HEK293 (cell line): ENCODE data around the gene PCMT1.

ENCODE experiments used
- CTCF ChIA-PET: fragments of 350-600 bp; formaldehyde crosslinking; extraction: SDS; loops from one replicate; lab custom pipeline; 2021; ENCODE audit warnings: antibody characterized with exemption; lab: Yijun Ruan, JAX
- POLR2A ChIA-PET: fragments of 300-600 bp; formaldehyde crosslinking; extraction: SDS; loops from one replicate; lab custom pipeline; 2020; ENCODE audit warnings: antibody characterized with exemption, inconsistent platforms; lab: Yijun Ruan, JAX
- H3K27ac ChIP-seq: fragments of 200-500 bp; sonication (Bioruptor generic); 2 replicates; pipeline ENCODE4 v1.5.1; 2014; ENCODE audit warnings: low read depth, low read length, control low read depth, inconsistent platforms; ENCODE audit errors: extremely low read depth
- H3K36me3 ChIP-seq, 2 experiments: fragments of 200-500 bp in 1 of 2; sonication (Bioruptor generic) in 1 of 2; 1 replicate in 1 of 2; 2 replicates in 1 of 2; pipeline ENCODE4 v1.5.1; 2014 to 2017; ENCODE audit warnings: inconsistent platforms in 2 of 2, low read length in 2 of 2; ENCODE audit not compliant: control insufficient read depth in 2 of 2, insufficient read depth in 1 of 2
- H3K4me1 ChIP-seq: fragments of 200-500 bp; sonication (Bioruptor generic); 2 replicates; pipeline ENCODE4 v1.5.1; 2014; ENCODE audit warnings: mild to moderate bottlenecking, low read length, inconsistent platforms; ENCODE audit not compliant: control insufficient read depth, insufficient read depth
- H3K4me3 ChIP-seq: 2 replicates; pipeline ENCODE4 v1.5.1; 2011; ENCODE audit warnings: low read depth, mild to moderate bottlenecking, control low read depth, low read length, moderate library complexity
- H3K9me3 ChIP-seq: fragments of 200-500 bp; sonication (Bioruptor generic); 2 replicates; pipeline ENCODE4 v1.5.1; 2014; ENCODE audit warnings: low read depth, low read length, inconsistent platforms; ENCODE audit not compliant: control insufficient read depth, insufficient read depth
- HOXC10 ChIP-seq: sonication (generic); formaldehyde crosslinking; IDR thresholded peaks from 2 replicates; pipeline ENCODE4 v1.8.1; 2023; ENCODE audit warnings: mild to moderate bottlenecking, missing genetic modification reagents
- KLF8 ChIP-seq: fragments of 450-650 bp; formaldehyde crosslinking; IDR thresholded peaks from 2 replicates; pipeline ENCODE4 v1.5.1; 2016; ENCODE audit warnings: missing biosample characterization, missing genetic modification characterization
- TRIM28 ChIP-seq: IDR thresholded peaks from 2 replicates; pipeline ENCODE4 v1.6.1; 2011; ENCODE audit warnings: low read length, control low read depth, borderline replicate concordance
- ZBTB48 ChIP-seq: fragments of 450-650 bp; formaldehyde crosslinking; IDR thresholded peaks from 2 replicates; pipeline ENCODE4 v1.5.1; 2016; ENCODE audit warnings: missing biosample characterization, missing genetic modification characterization
- ZFP41 ChIP-seq: fragments of 450-650 bp; formaldehyde crosslinking; IDR thresholded peaks from 2 replicates; pipeline ENCODE4 v1.5.1; 2016; ENCODE audit warnings: missing biosample characterization, missing genetic modification characterization, borderline replicate concordance
- ZNF10 ChIP-seq: fragments of 450-650 bp; formaldehyde crosslinking; IDR thresholded peaks from 2 replicates; pipeline ENCODE4 v1.5.1; 2017; ENCODE audit warnings: missing biosample characterization, missing genetic modification characterization
- ZNF169 ChIP-seq: fragments of 450-650 bp; formaldehyde crosslinking; IDR thresholded peaks from 2 replicates; pipeline ENCODE4 v1.5.1; 2016; ENCODE audit warnings: missing biosample characterization, missing genetic modification characterization
- ZNF23 ChIP-seq: fragments of 450-650 bp; formaldehyde crosslinking; IDR thresholded peaks from 2 replicates; pipeline ENCODE4 v1.5.1; 2016; ENCODE audit warnings: missing biosample characterization, missing genetic modification characterization, borderline replicate concordance
- ZNF302 ChIP-seq: fragments of 450-650 bp; formaldehyde crosslinking; IDR thresholded peaks from 2 replicates; pipeline ENCODE4 v1.5.1; 2016; ENCODE audit warnings: missing biosample characterization, missing genetic modification characterization, low read depth
- ZNF324 ChIP-seq: fragments of 450-650 bp; formaldehyde crosslinking; IDR thresholded peaks from 2 replicates; pipeline ENCODE4 v1.5.1; 2016; ENCODE audit warnings: missing biosample characterization, missing genetic modification characterization
- ZNF37A ChIP-seq: fragments of 450-650 bp; IDR thresholded peaks from 2 replicates; pipeline ENCODE4 v1.5.1; 2018; ENCODE audit warnings: missing biosample characterization, missing genetic modification characterization
- ZNF398 ChIP-seq: fragments of 450-650 bp; formaldehyde crosslinking; IDR thresholded peaks from 2 replicates; pipeline ENCODE4 v1.5.1; 2017; ENCODE audit warnings: missing biosample characterization, missing genetic modification characterization
- ZNF529 ChIP-seq: fragments of 450-650 bp; formaldehyde crosslinking; IDR thresholded peaks from 2 replicates; pipeline ENCODE4 v1.5.1; 2017; ENCODE audit warnings: missing genetic modification characterization, missing biosample characterization; ENCODE audit not compliant: insufficient replicate concordance
- ZNF544 ChIP-seq: fragments of 450-650 bp; formaldehyde crosslinking; IDR thresholded peaks from 2 replicates; pipeline ENCODE4 v1.5.0; 2017; ENCODE audit warnings: missing biosample characterization, missing genetic modification characterization
- ZNF629 ChIP-seq: fragments of 450-650 bp; formaldehyde crosslinking; IDR thresholded peaks from 2 replicates; pipeline ENCODE4 v1.5.1; 2017; ENCODE audit warnings: missing biosample characterization, missing genetic modification characterization
- ZNF645 ChIP-seq: fragments of 450-650 bp; formaldehyde crosslinking; IDR thresholded peaks from 2 replicates; pipeline ENCODE4; 2016; ENCODE audit warnings: missing biosample characterization, missing genetic modification characterization
- ZNF658 ChIP-seq: fragments of 450-650 bp; formaldehyde crosslinking; IDR thresholded peaks from 2 replicates; pipeline ENCODE4; 2016; ENCODE audit warnings: missing biosample characterization, missing genetic modification characterization
- ZNF76 ChIP-seq: fragments of 450-650 bp; formaldehyde crosslinking; IDR thresholded peaks from 2 replicates; pipeline ENCODE4; 2016; ENCODE audit warnings: low read depth, missing biosample characterization, missing genetic modification characterization, borderline replicate concordance
- TF ChIP-seq, protein P1 (sequence below): fragments of 450-650 bp; formaldehyde crosslinking; IDR thresholded peaks from 2 replicates; pipeline ENCODE4 v1.5.1; 2016; ENCODE audit warnings: missing biosample characterization, missing genetic modification characterization
- TF ChIP-seq, protein P2 (sequence below): fragments of 450-650 bp; formaldehyde crosslinking; IDR thresholded peaks from 2 replicates; pipeline ENCODE4 v1.5.1; 2016; ENCODE audit warnings: missing biosample characterization, missing genetic modification characterization

PCMT1 gene

GRCh38 chr6:149756261-149756636 lies 6.7 kb downstream of the PCMT1 start:
- TF ChIP-seq ZNF324 = no peak
- TF ChIP-seq, protein P1, sequence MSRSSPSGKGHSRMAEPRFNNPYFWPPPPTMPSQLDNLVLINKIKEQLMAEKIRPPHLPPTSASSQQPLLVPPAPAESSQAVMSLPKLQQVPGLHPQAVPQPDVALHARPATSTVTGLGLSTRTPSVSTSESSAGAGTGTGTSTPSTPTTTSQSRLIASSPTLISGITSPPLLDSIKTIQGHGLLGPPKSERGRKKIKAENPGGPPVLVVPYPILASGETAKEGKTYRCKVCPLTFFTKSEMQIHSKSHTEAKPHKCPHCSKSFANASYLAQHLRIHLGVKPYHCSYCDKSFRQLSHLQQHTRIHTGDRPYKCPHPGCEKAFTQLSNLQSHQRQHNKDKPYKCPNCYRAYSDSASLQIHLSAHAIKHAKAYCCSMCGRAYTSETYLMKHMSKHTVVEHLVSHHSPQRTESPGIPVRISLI = peak; percentile 70; the same call in 1 of the 2 replicates
- no peak for TF ChIP-seq KLF8 (tag by site-specific recombination)
- TF ChIP-seq, all 188 proteins: peak for 1
- H3K36me3 ChIP-seq = peaks cover 11 to 27% of the 10 kb centered on the region in 2 experiments; a peak in 2 of 3 replicates
- no peaks in the 10 kb centered on the region for H3K9me3 ChIP-seq
- peaks cover 17% of the 10 kb centered on the region for H3K4me1 ChIP-seq
- H3K27ac ChIP-seq = no peak overlapping the region
- ChIA-PET POLR2A (interaction anchor here (0.7 kb wide), 1 partner anchor 131 kb away, joined by 5 read pairs; no protein-coding TSS in a partner anchor), CTCF (no interaction called here)
- H3K4me3 ChIP-seq = no peak overlapping the region

DNA sequence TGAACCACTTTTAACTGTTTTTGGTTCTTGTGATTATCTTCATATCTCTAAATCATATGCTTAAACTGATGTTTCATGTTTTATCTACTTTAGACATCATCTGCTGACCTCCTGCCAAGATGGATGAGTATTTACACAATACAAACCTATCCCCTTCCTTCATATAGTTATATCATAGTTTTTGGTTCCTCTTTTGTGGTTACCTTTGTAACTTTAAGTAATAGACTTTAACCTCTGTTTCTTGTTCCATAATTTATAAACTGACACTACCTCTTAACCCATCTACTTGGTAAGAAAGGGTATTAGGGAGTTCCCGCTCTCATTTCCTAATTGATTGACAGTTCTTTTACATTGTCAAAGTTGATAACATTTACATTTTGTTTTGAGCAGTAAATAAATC lies 11.9 kb downstream of the PCMT1 start:
- Histone ChIP-seq H3K4me1 (peaks cover 6% of the 10 kb centered on the region; the same call in 1 of the 2 replicates), H3K27ac (no peak overlapping the region), H3K9me3 (no peaks in the 10 kb centered on the region), H3K36me3 (peaks cover 19 to 25% of the 10 kb centered on the region in 2 experiments; a peak in 2 of 3 replicates), H3K4me3 (no peak overlapping the region)
- TF ChIP-seq ZNF398 (tag by site-specific recombination) (no peak), ZNF23 (tag by site-specific recombination) (no peak), ZNF76 (tag by site-specific recombination) (no peak), ZNF37A (no peak), ZNF658 (no peak), ZNF169 (tag by site-specific recombination) (no peak), ZNF529 (no peak), ZNF10 (tag by site-specific recombination) (no peak), ZNF302 (tag by site-specific recombination) (no peak), ZNF629 (tag by site-specific recombination) (no peak), ZNF645 (no peak), TRIM28 (no peak), HOXC10 (no peak), ZFP41 (tag by site-specific recombination) (no peak), ZBTB48 (no peak), ZNF544 (tag by site-specific recombination) (no peak)
- TF ChIP-seq, protein P2, sequence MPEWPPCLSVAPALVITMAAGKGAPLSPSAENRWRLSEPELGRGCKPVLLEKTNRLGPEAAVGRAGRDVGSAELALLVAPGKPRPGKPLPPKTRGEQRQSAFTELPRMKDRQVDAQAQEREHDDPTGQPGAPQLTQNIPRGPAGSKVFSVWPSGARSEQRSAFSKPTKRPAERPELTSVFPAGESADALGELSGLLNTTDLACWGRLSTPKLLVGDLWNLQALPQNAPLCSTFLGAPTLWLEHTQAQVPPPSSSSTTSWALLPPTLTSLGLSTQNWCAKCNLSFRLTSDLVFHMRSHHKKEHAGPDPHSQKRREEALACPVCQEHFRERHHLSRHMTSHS (tag by site-specific recombination) = no peak
- ChIA-PET CTCF (no interaction called here), POLR2A (no interaction called here)
